ENCODE data around the gene PSMG3.
"Not testable (repeated sequence)": the region's sequence is repeated elsewhere in the genome, so short reads cannot be mapped to it uniquely, and the experiment has no call there.

PSMG3 gene

DNA sequence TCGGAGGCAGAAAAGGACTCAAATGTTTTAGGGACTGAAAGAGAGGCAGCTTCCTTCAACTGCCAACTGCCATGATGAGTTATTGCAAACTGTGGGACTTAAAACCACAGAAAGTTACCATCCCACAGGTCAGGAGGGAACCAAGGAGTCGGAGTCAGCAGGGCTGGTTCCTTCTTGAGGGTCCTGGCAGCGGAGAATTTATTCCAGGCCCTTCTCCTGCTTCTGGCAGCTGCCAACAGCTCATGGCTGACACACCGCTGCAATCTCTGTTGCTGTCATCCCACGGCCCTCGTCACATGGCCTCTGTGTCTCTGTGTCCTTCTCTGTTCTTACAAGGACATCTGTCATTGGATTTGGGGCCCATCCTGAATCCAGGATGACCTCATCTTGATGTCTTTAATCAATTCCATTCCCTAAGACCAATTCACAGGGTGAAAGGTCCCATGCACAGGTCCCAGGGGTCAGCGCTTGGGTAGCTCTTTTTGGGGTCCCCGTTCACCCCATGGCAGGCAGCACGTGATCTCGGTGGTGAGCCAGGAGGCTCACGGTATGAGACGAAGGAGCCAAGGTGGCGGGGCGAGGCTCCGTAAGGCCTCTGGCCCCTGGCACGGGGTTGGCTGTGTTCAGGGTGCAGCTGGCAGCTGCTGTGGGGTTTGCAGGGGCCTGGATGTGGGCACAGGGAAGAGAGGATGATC lies 27.4 kb upstream of the PSMG3 start:
- DNase-seq (ENCODE audit: low read depth in 2 of 2), result no peak

DNA sequence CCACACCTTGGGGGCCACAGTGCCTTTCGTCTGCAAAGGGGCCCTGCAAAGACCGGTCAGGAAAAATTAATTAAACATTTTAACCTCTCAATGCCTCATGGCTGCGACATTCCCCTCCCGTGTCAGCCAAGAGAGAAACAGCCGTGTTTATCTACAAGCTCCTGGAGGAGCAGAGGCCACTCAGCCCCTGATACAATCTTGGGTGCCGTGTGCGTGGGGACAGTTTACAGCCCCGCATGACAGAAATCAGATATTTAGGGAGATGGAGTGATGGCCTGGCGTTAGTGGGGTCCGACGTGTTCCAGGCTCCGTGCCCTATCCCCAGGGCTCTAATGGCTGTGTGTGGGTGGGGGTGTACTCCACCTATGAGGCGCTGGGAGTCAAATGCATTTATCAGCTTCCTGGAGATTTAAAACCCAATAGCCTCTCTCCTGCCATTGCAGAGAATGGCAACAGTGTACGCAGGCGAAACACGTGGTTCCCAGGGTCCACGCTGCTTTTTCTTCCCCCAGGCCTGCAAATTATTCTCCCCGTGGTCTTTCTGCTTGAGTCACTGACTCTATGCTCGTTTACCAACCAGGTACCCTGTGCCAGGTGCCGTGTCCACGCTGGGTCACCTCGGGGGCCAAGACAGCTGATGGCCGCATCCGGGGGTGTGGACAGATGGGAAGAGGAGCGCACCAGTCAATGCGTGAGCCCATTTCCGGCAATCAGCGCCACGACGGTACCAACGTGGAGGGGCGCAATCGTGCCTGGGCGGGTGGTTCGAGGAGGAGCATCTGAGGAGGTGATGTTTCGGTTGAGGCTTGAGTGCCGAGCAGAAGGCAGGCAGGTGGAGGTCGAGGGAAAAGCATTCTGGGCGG lies 26.6 kb upstream of the PSMG3 start:
- no peak for DNase-seq (ENCODE audit: low read depth in 2 of 2)

DNA sequence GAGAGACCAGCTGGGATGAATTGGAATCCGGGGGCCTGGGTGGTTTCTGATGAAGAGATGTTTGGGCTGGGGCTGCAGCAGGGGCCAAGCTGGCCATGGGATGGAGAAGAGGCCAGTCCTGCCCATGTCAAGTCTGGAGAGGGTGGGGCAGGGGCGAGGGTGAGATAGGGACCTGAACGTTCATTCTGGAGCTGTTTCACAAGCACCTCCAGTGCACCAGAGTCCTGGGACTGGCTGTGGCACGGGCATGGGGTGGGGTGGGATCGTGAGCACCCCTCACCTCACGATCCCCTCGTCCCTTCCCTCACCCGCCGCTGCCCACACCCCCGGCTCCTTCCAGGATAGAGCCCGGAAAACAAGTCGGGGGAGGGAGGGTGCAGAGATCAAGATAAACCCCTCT lies 25.8 kb upstream of the PSMG3 start:
- no peak for DNase-seq (ENCODE audit: low read depth in 2 of 2)

DNA sequence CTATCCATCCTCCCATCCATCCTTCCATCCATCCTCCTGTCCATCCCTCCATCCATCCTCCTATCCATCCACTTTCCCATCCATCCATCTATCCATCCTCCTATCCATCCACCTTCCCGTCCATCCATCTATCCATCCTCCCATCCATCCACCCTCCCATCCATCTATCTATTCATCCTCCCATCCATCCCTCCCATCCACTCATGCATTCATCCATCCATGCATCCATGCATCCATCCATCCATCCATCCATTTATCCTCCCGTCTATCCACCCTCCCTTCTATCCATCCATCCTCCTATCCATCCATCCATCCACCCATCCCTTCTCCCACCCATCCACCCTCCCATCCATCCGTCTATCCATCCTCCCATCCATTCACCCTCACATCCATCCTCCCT lies 25.2 kb upstream of the PSMG3 start:
- no peak for DNase-seq (ENCODE audit: low read depth in 2 of 2)

DNA sequence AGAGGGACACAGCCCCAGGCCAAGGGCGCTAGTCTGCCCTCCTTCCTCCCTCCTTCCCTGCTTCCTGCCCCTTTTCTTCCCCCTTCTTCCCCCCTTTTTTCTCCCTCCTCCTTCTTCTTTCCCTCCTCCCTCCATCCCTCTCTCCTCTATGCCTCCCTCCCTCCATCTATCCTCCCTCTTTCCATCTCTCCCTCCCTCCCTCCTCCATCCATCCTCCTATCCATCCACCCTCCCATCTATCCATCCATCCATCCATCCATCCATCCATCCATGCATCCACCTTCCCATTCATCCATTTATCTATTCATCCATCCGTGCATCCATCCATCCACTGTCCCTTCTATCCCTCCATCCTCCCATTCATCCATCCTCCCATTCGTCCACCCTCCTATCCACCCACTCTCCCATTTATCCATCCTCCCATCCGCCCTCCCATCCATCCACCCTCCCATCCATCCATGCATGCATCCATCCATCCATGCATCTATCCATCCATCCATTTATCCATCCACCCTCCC lies 24.1 kb upstream of the PSMG3 start:
- no peak for DNase-seq (ENCODE audit: low read depth in 2 of 2)

DNA sequence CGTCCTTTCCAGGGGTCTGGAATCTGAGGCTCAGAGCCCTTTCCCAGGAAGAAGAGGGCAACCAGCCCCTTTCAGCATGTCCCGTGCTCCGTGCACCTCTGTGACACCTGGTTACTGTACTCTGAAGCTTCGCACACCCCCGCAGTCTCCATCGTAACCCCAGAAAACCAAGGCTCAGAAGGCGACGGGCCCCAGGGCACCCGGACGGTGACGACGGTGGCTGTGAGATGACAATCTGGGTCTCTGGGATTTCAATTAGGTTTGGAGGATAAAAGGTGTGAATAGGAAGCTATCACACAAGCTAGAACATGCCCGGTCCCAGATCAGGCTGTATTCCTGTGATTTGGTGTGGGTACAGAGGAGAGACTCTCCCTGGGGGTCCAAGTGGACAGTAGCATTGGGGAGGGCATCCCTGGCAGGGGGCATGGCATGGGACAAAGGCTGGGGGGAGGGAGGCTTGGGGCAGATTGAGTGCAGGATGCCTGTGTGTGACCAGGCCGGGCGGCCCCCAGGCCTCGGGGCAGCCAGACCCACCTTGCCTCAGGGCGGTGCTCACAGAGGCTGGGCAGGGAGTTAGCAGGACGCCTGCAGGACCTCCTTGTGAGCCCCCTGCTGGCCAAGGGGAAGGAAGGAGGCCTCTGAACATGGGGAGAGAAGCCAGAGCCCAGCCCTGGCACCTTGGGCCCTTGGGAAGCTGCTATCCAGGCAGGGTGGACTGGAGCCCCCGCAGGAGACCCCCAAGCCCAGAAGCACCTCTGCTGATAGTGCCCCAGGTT lies 23.4 kb upstream of the PSMG3 start:
- DNase-seq (ENCODE audit: low read depth in 2 of 2), result no peak

DNA sequence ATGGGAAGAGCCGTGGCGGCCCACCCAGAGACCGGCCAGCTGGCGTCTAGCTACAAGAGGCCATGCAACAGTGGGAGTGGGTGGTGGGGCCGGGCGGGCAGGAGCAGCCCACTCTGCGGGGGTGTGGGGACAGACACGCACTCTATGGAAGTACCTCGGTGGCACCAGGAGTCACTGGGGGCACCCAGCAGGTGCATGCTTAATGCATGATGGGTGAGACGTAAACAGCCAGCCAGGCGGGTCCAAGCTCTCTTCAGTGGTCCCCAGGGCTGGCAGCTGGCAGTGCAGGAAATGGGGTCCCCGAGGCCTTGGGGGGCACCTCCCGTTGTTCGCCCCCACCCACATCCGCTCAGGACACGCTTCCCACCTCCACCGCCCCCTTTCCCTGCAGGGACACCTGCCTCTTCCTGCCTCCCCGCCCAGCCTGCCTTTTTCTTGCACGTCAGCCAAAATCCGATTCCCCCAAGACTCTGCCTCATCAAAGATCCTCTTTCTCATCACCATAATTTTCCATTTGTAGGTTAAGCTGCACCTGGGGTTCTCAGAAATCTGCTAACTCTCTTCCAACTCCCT lies 22.6 kb upstream of the PSMG3 start:
- no peak for DNase-seq (ENCODE audit: low read depth in 2 of 2)

DNA sequence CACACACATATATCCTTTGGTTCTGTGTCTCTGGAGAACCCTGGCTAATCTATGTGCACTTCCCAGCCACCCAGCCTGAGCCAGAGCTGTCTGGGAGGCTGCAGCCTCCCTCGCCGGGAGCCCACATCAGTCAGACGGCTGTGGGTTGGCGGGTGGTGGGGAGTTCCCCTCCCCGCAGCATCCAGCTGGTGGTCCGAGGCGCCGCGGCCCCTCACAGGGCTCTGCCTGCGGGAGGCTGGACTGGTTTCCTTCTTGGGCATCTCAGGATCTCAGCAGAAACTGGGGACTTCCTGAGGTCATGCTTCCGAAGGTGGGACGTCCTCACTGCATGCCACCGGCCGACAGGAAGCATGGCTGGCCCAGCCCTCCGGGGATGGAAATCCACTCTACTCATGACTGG lies 22.0 kb upstream of the PSMG3 start:
- DNase-seq (ENCODE audit: low read depth in 2 of 2), result no peak

DNA sequence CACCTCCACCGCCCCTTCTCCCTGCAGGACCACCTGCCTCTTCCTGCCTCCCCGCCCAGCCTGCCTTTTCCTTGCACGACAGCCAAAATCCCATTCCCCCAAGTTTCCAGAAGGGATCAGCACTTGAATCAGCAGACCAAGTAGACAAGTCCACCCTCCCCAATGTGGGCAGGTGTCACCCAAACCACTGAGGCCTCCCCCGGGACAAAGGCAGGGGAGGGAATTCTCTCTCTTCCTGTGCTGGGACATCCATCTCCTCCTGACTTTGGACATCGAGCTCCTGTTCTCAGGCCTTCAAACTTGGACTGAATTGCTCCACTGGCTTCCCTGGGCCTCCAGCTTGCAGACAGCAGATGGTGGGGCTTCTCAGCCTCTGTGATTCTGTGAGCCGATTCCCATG lies 21.6 kb upstream of the PSMG3 start:
- DNase-seq (ENCODE audit: low read depth in 2 of 2), result no peak

DNA sequence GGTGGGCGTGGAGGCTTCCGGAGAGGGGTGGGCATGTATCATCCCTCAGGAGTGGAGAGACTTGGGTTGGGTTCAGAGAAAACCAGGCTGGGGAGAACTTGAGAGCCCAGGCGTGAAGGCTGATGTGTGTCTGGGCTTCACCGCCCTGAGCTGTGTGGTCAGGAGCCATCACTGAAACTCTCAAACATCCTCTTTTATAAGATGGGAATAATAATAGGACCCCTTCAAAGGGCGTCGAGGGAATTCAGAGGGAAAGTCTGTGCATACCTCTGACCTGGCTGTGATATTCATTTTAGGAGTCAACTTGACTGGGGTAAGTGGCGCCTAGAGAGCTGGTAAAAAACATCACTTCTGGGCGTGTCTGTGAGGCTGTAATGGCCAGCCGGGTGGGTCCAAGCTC lies 21.1 kb upstream of the PSMG3 start:
- DNase-seq (ENCODE audit: low read depth in 2 of 2), result no peak

DNA sequence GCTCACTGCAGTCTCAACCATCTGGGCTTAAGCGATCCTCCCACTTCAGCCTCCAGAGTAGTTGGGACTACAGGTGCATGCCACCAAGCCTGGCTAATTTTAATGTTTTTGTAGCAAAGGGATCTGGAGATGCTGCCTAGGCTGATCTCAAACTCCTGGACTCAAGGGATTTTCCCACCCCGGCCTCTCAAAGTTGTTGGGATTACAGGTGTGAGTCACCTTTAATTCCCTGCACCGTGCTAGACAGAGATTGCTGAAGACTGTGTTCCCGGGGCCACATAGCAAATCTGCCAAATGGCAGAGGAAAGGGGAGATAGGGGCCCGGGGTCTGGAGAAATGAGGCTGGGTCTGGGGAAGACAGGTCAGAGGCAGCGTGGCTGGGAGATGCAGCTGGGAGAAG lies 20.6 kb upstream of the PSMG3 start:
- no peak for DNase-seq (ENCODE audit: low read depth in 2 of 2)

DNA sequence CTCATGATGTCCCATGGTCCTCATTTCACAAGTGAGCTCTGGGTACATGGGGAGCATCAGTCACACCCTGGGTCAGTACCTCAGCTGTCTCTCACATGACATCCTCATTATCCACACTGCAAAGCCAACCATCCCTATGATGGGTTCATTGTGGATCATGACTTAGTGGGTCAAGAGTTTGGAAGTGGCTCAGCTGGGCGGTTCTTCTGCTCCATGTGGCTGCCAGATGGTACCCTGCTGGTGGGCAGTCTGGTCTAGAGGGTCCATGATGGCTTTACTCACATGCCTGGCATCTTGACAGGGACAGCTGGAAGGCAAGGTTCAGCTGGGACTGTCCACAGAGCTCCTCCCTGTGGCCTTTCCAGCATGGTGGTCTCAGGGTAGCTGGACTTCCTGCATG lies 19.1 kb upstream of the PSMG3 start:
- no peak for DNase-seq (ENCODE audit: low read depth in 2 of 2)

DNA sequence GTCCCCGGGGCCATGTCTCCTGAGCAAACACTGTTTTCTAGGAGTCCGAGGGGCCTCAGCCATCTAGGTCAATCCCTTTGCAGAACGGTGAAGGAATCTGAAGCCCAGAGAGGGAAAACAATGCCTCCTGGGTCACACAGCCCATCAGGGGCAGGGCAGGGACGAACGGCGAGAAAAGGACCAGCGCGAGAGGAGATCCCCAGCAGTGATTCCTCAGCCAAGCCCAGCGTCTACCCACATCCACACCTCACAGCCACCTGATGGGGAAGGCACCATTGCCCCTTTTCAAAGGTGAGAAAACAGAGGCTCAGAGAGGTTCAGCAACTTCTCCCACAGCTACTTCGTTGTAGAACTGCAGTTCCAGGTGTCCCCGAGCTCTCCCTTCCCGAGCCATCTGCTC lies 17.9 kb upstream of the PSMG3 start:
- DNase-seq (ENCODE audit: low read depth in 2 of 2), result no peak

DNA sequence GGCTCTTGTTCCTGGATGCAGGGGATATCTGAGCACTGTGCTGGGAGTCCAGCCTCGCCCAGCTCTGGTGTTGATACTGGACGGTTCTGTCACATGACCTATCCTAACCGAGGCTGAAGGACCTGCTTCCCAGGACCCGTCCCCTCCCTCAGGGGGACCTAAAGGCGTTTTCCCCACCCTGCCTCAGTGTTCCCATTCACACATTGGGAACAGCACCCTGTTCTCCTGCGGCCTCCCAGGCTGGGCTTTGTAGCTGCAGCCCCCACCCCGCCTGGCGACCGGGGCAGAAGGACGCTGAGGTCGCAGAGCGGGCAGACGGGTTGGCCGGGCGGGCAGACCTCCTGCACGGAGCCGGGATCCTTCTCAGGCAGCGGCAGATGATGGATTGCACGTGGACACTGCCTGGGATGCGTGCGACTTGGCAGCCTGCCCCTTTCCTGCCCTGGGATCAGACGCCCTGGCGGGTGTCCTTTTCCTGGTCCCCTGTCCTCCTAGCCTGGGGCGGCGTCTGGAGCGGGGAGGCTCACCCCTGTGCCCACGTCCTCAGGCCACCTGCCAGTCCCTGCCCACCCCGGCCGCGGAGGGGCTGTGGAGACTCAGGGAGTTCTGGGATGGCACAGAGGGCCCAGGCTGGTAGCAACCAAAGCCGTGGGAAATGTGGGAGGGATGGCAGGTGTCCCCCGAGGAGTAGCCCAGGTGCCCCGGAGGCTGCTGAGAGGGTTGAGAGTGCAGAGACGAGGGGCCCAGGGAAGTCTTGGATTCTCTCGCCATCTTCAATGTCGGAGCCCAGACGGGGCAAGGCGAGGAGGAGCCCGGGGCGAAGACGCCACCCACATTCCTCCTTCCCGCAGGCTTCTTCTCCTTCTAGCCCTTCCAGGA lies 17.2 kb upstream of the PSMG3 start:
- no peak for DNase-seq (ENCODE audit: low read depth in 2 of 2)

DNA sequence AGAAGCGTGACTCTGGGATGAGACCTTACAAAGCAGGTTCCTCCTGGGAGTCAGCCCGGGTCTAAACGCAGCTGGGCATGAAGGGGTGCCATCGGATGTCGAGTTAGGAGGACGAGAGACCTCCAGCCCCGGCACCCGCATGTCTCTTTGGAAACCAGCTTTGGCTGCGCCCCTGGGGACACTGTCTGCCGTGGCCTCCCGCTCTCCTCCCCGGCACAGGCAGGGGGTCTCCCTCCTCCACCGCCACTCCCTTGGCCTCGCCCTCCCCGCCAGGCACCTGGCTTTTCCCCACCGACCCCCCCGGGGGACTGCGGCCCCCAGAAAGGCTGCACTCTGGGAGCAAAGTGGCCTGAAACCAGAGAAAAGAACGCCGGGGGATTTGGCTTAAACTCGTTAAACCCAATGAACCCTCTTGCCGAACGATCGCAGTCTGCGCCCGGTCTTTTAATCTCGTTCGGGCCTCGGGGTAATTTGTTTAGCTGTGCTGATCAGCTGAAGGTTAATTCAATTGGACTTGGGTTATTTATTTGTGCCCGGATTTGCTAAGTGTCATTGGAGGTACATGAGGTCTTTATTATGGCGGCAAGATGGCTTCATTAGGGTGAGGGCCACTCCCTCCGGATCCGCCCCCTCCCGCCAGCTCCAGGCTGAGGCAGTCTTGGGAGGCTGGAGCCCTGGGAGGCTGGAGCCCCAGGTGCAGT lies 16.4 kb upstream of the PSMG3 start:
- no peak for DNase-seq (ENCODE audit: low read depth in 2 of 2)

DNA sequence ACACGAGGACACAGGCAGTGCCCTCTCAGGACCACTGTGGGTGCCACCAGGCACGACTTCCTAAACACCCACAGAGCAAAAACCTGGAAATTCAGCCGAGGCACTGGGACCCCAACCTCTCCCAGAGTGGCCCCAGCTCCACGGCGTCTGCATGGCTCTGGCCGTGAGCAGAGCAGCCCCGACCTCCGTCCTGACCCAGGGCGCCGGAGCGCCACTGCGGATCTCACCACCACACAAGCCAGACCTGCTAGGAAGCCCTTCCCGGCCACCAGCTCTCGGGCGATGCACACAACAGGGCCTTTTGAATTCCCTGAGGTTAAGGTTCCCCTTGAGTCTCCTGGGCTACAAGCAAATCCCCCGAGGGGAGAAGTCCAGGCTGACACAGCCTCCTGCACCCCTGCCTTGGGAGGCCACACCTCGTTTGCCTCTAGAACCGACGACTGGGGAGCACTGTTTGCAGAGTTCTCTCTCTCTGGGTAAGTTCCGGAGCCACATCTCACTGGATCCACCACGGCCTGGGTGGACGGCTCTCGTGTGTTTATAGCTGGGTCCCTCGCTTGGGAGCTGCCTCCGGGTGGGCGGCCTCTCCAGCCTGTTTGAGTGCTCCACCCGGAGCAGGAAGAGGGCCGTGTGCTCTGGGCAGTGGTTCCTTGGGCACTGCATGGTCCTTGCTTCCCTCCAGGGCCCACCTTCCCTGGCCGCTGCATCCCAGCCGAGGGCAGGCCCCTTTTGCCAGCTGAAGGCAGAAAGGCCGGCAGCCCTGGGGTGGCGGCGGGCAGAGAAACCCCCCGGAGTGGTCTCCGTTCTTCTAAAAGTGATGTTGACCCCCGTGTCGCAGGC lies 15.5 kb upstream of the PSMG3 start:
- no peak for DNase-seq (ENCODE audit: low read depth in 2 of 2)

DNA sequence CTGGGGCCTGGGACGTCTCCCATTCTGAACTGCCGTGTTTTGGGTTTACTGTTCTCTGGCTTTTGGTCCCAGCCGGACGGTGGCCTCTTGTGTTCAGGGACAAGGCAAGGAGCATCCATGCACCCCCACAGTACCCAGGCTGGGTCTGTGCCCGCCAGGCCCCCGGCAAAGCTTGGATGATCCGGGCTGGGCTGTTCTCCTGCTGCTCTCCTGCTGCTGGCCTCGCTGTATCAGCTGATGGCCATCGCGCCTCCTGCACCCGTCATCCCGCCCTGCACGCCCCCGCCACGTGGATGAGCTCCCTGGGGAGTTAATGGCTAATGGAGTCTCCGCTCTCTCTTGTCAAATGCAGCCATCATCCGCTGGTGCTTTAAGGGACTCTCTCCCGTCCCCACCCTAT lies 14.9 kb upstream of the PSMG3 start:
- DNase-seq (ENCODE audit: low read depth in 2 of 2), result no peak

DNA sequence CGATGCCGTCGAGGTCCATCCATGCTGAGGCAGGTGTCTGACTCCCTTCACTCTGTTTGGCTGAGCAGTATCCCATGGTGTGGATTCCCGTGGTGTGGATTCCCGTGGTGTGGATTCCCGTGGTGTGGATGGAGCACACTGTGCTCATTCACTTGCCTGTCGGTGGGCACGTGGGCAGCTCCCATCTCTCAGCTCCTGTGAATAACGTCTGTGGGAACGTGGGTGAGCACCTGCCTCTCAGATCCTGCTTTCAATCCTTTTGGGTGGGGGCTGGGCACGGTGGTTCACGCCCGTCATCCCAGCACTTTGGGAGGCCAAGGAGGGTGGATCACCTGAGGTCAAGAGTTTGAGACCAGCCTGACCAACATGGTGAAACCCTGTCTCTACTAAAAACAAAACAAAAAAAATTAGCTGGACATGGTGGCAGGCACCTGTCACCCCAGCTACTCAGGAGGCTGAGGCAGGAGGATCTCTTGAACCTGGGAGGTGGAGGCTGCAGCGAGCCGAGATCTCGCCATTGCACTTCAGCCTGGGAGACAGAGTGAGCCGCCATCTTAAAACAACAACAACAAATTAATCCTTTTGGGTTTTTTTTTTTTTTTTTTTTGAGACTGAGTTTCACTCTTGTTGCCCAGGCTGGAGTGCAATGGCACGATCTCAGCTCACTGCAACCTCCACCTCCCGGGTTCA lies 13.6 kb upstream of the PSMG3 start:
- DNase-seq (ENCODE audit: low read depth in 2 of 2), result not testable (repeated sequence)

Data from stimulated activated CD8-positive, alpha-beta memory T cell treated with anti-CD3 and anti-CD28 coated beads, Interleukin-7, amount 100 ng/mL, for 1 hour (primary cell).